Suppressor macrophage treated with lipopolysaccharide for 4 hours (primary cell): ENCODE results near the gene ACSL4.
"Not testable (repeated sequence)": the region's sequence is repeated elsewhere in the genome, so short reads cannot be mapped to it uniquely, and the experiment has no call there.

ENCODE experiments used
- DNase-seq: peaks from one replicate; pipeline ENCODE4 v3.0.0-alpha.2; 2020

Gene ACSL4

GRCh38 chrX:109728173-109728535 is 4.9 kb downstream of the ACSL4 start:
- peak; percentile 40 for DNase-seq

GRCh38 chrX:109724971-109725370 is 8.1 kb downstream of the ACSL4 start:
- DNase-seq: not testable (repeated sequence)

DNA sequence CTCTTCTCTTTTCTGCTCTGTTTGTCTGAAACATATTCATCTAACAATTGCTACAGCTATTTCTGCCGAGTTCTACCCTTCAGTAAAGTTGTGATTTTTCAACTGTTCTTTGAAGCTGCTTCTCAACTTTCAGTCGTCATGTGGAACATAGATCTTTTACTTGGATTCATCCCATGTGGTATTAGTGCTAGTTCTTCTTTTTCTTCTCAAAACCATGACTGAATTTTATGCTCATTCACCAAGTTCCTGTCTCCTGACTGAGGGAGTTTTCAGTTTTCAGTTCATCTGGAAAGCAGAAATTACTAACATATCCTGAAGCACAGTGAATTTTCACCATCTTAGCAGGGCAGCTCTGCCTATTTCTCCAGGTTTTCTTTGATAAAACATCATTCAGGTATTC is 12.1 kb downstream of the ACSL4 start:
- DNase-seq: peak; percentile 66

- DNase-seq: no peak
Observed at GRCh38 chrX:109719264-109719663, 13.8 kb downstream of the ACSL4 start.

- no peak for DNase-seq
Observed at GRCh38 chrX:109716431-109717028, 16.5 kb downstream of the ACSL4 start.

DNA sequence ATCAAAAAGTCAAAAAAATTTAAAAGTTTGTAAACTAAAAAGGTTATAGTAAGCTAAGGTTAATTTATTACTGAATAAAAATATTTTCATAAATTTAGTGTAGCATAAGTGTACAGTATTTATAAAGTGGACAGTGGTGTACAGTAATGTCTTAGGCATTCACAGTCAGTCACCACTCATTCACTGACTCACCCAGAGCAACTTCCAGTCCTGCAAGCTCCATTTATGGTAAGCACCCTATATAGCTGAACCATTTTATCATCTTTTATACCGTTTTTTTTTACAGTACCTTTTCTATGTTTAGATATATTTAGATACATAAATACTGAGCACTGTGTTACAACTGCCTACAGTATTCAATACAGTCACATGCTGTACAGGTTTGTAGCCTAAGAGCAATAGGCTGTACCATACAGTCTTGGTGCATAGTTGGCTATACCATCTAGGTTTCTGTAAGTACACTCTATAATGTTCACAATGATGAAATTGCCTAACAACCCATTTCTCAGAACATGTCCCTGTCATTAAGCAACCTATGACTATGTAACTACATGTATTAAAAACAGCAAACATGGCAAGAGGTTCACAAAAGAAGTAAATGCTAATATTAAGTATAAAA is 18.6 kb downstream of the ACSL4 start:
- DNase-seq: no peak

GRCh38 chrX:109710181-109710580 is 22.9 kb downstream of the ACSL4 start:
- no peak for DNase-seq

- peak; percentile 65 for DNase-seq
Observed at GRCh38 chrX:109709129-109709631, 23.9 kb downstream of the ACSL4 start.

DNA sequence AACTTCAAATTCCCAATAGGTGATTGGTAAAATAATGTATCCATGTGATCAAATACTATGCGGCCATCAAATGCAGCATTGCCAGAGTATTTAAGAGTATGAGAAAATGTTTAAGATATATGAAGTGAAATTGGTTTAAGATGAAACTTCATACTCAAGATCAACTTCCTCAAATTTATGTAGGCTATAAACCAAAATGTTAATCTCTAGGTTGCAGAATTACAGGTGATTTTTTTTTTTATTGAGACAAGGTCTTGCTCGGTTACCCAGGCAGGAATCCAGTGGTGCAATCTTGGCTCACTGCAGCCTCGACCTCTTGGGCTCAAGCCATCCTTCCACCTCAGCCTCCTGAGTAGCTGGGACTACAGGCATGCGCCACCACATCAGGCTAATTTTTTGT is 25.3 kb downstream of the ACSL4 start:
- no peak for DNase-seq

DNA sequence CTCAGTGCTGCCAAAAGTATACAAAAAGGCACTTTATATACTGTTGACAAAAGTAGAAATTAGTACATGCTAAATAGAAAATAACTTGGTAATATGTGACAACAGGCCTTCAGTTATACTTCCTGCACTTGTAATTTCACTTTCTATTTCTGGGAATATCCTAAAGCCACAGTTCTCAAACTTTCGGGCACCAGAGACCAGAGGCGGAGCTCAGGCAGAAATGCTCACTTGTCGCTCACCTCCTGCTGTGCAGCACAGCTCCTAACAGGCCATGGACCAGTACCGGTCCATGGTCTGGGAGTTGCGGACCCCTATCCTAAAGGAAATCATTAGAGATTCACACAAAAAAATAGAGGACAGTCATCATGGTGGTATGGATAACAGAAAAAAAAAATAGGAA is 25.7 kb downstream of the ACSL4 start:
- peak; percentile 67 for DNase-seq

- DNase-seq: peak; percentile 22
Observed at GRCh38 chrX:109704563-109704962, 28.5 kb downstream of the ACSL4 start.

- no peak for DNase-seq
Observed at GRCh38 chrX:109697855-109698254, 35.2 kb downstream of the ACSL4 start.

DNA sequence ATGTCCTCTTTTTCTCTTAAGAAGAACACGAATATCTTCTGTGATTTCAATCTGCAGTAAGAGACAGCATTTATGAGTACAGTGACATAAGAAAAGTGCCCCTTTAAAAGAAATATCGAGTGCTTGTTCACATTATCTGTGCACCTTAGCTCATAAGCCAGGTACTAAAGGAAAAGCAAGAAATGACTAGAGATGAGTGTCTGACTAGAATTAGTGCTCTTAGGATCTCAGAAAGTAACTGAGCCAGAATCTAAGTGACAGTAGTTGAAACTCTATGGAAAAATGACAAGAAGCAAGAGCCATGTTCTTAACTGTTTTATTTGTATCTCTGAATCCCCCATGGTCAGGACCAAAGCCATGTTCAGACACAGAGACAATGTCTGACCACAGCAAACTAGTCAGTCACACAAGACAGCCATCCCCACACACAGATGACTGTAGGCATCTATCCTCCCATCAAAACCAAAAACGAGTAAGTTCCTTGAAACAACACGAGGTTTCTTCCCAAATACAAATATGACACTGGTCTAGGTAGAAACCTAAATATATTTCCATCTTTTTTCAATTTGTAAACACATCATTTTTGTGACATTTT is 36.8 kb downstream of the ACSL4 start:
- DNase-seq: no peak

GRCh38 chrX:109695637-109696036 is 37.4 kb downstream of the ACSL4 start:
- no peak for DNase-seq

DNA sequence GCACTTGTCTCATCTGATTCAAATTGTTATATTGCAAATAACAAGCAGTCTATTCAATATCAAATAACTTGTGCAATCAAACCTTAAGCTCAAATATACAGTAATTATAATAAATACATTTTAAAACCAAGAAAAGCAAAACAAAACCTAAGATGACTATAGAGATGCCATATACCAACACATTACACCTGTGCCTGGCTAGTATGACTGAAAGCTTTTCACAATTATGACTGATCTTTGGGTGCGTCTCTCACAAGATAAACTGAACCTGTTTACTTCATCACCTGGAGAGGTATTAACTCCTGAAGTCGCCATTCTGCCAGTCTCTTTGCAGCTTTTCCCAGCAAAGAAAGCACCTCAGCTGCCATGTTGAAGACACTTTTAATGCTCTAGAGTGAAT is 41.3 kb downstream of the ACSL4 start:
- no peak for DNase-seq

GRCh38 chrX:109691277-109691676 is 41.8 kb downstream of the ACSL4 start:
- peak; percentile 15 for DNase-seq

GRCh38 chrX:109687903-109688302 is 45.2 kb downstream of the ACSL4 start:
- no peak for DNase-seq

- peak; percentile 21 for DNase-seq
Observed at GRCh38 chrX:109685656-109686078, 47.4 kb downstream of the ACSL4 start.

DNA sequence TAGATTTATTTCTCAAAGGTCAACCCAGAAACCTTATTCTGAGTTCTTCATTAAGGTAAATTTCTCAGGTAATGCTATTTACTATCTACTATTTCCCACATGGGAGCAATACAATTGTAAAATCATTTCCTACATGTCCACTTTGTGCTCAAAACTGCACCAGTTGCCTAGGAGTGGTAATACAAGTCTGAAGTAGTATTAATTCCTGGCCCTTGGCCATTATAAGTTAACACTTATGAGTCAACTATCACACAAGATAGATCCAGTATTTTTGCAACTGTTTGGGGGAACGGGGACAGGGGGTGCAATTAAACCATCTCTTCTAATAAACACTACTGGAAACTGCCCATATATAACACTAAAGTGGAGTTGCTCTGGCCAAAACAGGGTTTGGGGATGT is 48.9 kb downstream of the ACSL4 start:
- DNase-seq: no peak

DNA sequence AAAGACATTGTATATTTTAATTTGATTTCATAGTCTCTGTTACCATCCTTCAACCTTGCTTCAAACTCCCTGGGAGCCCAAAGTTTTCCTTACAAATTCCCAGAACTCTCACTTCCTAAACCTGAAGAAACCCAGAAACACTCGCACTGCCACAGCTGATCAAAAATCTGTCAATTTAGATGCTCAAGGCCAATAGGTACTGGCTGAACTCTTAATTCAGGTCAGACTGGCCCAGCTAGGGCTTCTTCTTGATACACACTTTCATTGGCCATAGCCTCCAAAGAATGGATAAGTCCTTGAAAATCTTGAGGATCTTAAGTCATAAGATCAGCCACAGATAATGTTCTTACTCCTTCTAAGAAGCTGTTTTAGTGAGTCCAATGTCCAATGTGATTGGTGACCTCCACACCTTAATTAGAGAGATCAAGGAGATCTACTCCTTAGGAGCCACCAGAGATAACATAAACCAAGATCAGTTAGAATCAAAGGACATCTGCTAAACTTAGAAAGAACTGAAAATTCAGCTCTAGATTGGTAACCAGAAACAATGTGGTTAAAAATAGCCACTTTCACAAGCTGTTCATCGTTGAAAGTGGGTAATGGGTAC is 51.5 kb downstream of the ACSL4 start:
- no peak for DNase-seq

DNA sequence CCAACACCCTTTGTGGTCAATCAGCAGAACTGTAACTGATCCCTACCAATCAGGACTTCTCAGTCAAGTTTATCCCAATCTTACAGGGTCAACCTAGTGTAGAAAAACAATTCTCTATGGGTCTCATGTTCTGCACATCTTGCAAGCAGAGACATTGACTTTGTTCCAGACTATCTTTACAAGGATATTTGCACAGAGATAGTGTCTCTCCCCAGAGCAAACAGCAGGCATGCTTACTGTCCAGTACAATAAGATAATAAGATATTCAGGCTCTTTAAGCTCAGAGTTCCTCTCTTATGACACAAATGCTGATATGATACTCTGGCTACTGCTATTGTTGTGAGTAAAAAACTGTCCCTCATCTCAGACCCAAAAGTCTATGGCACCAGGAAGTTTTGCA is 53.2 kb downstream of the ACSL4 start:
- no peak for DNase-seq

- DNase-seq: no peak
Observed at GRCh38 chrX:109672239-109672638, 60.8 kb downstream of the ACSL4 start.

GRCh38 chrX:109671170-109671569 is 61.9 kb downstream of the ACSL4 start:
- not testable (repeated sequence) for DNase-seq

- no peak for DNase-seq
Observed at GRCh38 chrX:109667986-109668385, 65.1 kb downstream of the ACSL4 start.
